ENCODE results near the gene RAB35. TPM values are rescaled to one million over a fixed set of nuclear protein-coding genes. Genes with fewer than 3 reads are reported as not detected.

Gene RAB35
- total and polyA plus RNA-seq, 2 of the 4 experiments (the other 2 are of a cell fraction) = 32.6 to 49.6 TPM

GRCh38 chr12:120141336-120141735 is 24.8 kb upstream of the RAB35 start:
- Histone ChIP-seq H2AK9ac (replicated peaks; ENCODE audit: low read depth, low read length, poor library complexity) (no peak overlapping the region), H3K9me1 (ENCODE audit: insufficient read depth, low read length) (peaks cover 28% of the 10 kb centered on the region), H4K20me1 (ENCODE audit: insufficient read depth, low read length) (peaks cover 19% of the 10 kb centered on the region), H3K9me3 (ENCODE audit: control insufficient read depth, insufficient read depth, low read length) (no peaks in the 10 kb centered on the region), H4K5ac (ENCODE audit: low read depth, low read length) (no peak overlapping the region), H2BK15ac (ENCODE audit: low read depth, low read length) (no peak overlapping the region), H3K9ac (ENCODE audit: low read depth, low read length) (no peak overlapping the region), H3K18ac (ENCODE audit: low read depth, low read length) (no peak overlapping the region), H3K4me2 (ENCODE audit: low read depth, low read length) (no peak overlapping the region), H3K79me1 (ENCODE audit: low read depth in 1 of 2, low read length in 2 of 2) (peaks cover 20 to 49% of the 10 kb centered on the region in 2 experiments), H3K4ac (ENCODE audit: low read depth, low read length) (peak overlapping the region; percentile 13; the same call in 1 of the 2 replicates), H3K14ac (replicated peaks; ENCODE audit: low read depth, low read length) (no peak overlapping the region), H3K4me3 (ENCODE audit: insufficient read depth, low read depth, low read length) (no peak overlapping the region), H3K4me1 (ENCODE audit: control insufficient read depth, insufficient read depth, low read length) (peaks cover 11% of the 10 kb centered on the region), H4K91ac (ENCODE audit: insufficient read depth, low read depth, low read length) (no peak overlapping the region), H2AFZ (replicated peaks; ENCODE audit: low read length, poor library complexity) (no peak overlapping the region), H2AK5ac (ENCODE audit: low read depth, low read length) (no peak overlapping the region), H3K27ac (ENCODE audit: insufficient read depth, low read length) (no peak overlapping the region), H2BK5ac (ENCODE audit: low read depth, low read length, poor library complexity, severe bottlenecking) (no peak overlapping the region), H4K8ac (ENCODE audit: low read depth in 2 of 2, low read length in 2 of 2) (no peak overlapping the region), H3K36me3 (ENCODE audit: control insufficient read depth, insufficient read depth, low read length) (peaks cover 82% of the 10 kb centered on the region), H3K27me3 (ENCODE audit: control insufficient read depth, insufficient read depth, low read length) (no peaks in the 10 kb centered on the region), H2BK20ac (ENCODE audit: low read depth, low read length) (no peak overlapping the region), H2BK120ac (ENCODE audit: low read depth, low read length) (no peak overlapping the region), H3K56ac (ENCODE audit: extremely low read depth, insufficient read depth, low read length) (no peak overlapping the region), H3K23ac (ENCODE audit: low read depth, low read length) (no peak overlapping the region; the same call in 1 of the 2 replicates)
- in situ Hi-C loops (cut with MboI; ENCODE audit: low sequenced_read_pairs) = loop anchor here (5.0 kb wide), 1 partner anchor 41 kb away; no protein-coding TSS in a partner anchor
- dilution Hi-C loops (cut with HindIII; ENCODE audit: low sequenced_read_pairs, unreplicated experiment) = no loop called here
- no peak for ATAC-seq (ENCODE audit: low read depth)
- no peak for DNase-seq
- TF ChIP-seq RFX5 (IDR thresholded peaks at IDR 0.05; ENCODE audit: low read depth, low read length) = no peak
- TF ChIP-seq USF2 (IDR thresholded peaks at IDR 0.05; ENCODE audit: low read depth, low read length) = no peak
- no peak for TF ChIP-seq CHD1 (IDR thresholded peaks at IDR 0.05; ENCODE audit: low read depth, low read length)
- no peak for TF ChIP-seq MAZ (IDR thresholded peaks at IDR 0.05; ENCODE audit: borderline replicate concordance, low read depth, low read length)
- TF ChIP-seq POLR2A (IDR thresholded peaks at IDR 0.05; ENCODE audit: low read depth, low read length) = no peak
- no peak for TF ChIP-seq RAD21 (IDR thresholded peaks at IDR 0.05; ENCODE audit: low read length)
- TF ChIP-seq ELK1 (IDR thresholded peaks at IDR 0.05; ENCODE audit: borderline replicate concordance, low read depth, low read length) = no peak
- CTCF ChIA-PET = no interaction called here
- intact Hi-C loops (cut with micrococcal nuclease) = loop anchor here (5.0 kb wide), 1 partner anchor 36 kb away; no protein-coding TSS in a partner anchor
- POLR2A ChIA-PET (ENCODE audit: unreplicated experiment) = no interaction called here
- 100% methylated on average over 1 of the region's 6 CpGs; no CpG with 5 or more reads in 1 of the 2 experiments for WGBS, 2 experiments (ENCODE audit: extremely low coverage in 2 of 2, insufficient read length in 1 of 2)
- BruUV-seq (replicated peaks) = no TSS peak

All from IMR-90 (cell line).